H1 (cell line): Measurements from ENCODE around the gene NPHP4. TPM values are rescaled to one million over a fixed set of nuclear protein-coding genes. Genes with fewer than 3 reads are reported as not detected.

Experiments
- CTCF ChIA-PET: fragments of 300-600 bp; sonication (Branson Sonifier 250); formaldehyde crosslinking; loops from one replicate; lab custom pipeline; 2021; ENCODE audit not compliant: partially characterized antibody; lab: Charles Lee
- POLR2A ChIA-PET: fragments of 300-600 bp; sonication (Branson Sonifier 250); formaldehyde crosslinking; loops from one replicate; lab custom pipeline; 2021; ENCODE audit warnings: inconsistent platforms; ENCODE audit not compliant: partially characterized antibody; lab: Charles Lee
- DNase-seq, 2 experiments: peaks; one replicate each; pipeline versions ENCODE4 v3.0.0 to v3.0.0-alpha.2; 2010 to 2022; ENCODE audit warnings: low spot score in 2 of 2, low read depth in 1 of 2, mixed read lengths in 1 of 2
- FAIRE-seq: peaks from 2 replicates; lab custom pipeline; 2011; peaks lifted over from hg19 to GRCh38; lab: Jason Lieb, UNC
- H2AFZ ChIP-seq: 2 replicates; pipeline ENCODE4 v1.8.1; 2012; ENCODE audit warnings: low read length, inconsistent platforms
- H2AK5ac ChIP-seq: 2 replicates; pipeline ENCODE4 v1.6.1; 2013; ENCODE audit warnings: low read depth, low read length
- H2BK120ac ChIP-seq: replicated peaks from 2 replicates; pipeline ENCODE3; 2013; ENCODE audit warnings: low read depth, low read length, inconsistent platforms
- H2BK12ac ChIP-seq: 2 replicates; pipeline ENCODE4 v1.6.1; 2013; ENCODE audit warnings: low read depth, low read length
- H2BK15ac ChIP-seq: 2 replicates; pipeline ENCODE4 v1.6.1; 2013; ENCODE audit warnings: low read length
- H2BK20ac ChIP-seq: 2 replicates; pipeline ENCODE4 v1.6.1; 2013; ENCODE audit warnings: low read length
- H2BK5ac ChIP-seq: 2 replicates; pipeline ENCODE4 v1.6.1; 2013; ENCODE audit warnings: low read depth, low read length
- H3K14ac ChIP-seq: 2 replicates; pipeline ENCODE4 v1.6.1; 2013; ENCODE audit warnings: inconsistent platforms; ENCODE audit not compliant: insufficient read length
- H3K18ac ChIP-seq: 2 replicates; pipeline ENCODE4 v1.6.1; 2013; ENCODE audit warnings: low read length; ENCODE audit errors: extremely low read depth
- H3K23ac ChIP-seq: 2 replicates; pipeline ENCODE4 v1.6.1; 2013; ENCODE audit warnings: inconsistent platforms; ENCODE audit not compliant: insufficient read length
- H3K23me2 ChIP-seq: 2 replicates; pipeline ENCODE4 v1.6.1; 2013; ENCODE audit warnings: low read depth, low read length
- H3K27ac ChIP-seq: 2 replicates; pipeline ENCODE4 v1.6.1; 2011; ENCODE audit warnings: low read depth, low read length, inconsistent platforms
- H3K27me3 ChIP-seq, 4 experiments: replicated peaks in 1 of 4; 1 replicate in 1 of 4; 2 replicates in 3 of 4; pipeline versions ENCODE4 v1.6.1 to v1.8.1; 2011 to 2013; ENCODE audit warnings: low read length in 3 of 4, mild to moderate bottlenecking in 3 of 4, inconsistent platforms in 2 of 4, mixed read lengths in 2 of 4, moderate library complexity in 1 of 4; ENCODE audit not compliant: control insufficient read depth in 3 of 4, insufficient read depth in 3 of 4; ENCODE audit errors: extremely low read depth in 1 of 4
- H3K36me3 ChIP-seq, 4 experiments: 2 replicates each; pipeline versions ENCODE4 v1.6.1 to v1.8.1; 2011 to 2013; ENCODE audit warnings: mild to moderate bottlenecking in 4 of 4, low read length in 3 of 4, moderate library complexity in 2 of 4, control low read depth in 1 of 4, inconsistent platforms in 1 of 4; ENCODE audit not compliant: insufficient read depth in 4 of 4, control insufficient read depth in 2 of 4
- H3K4ac ChIP-seq: replicated peaks from 2 replicates; pipeline ENCODE3; 2013; ENCODE audit warnings: low read length, low read depth, mixed read lengths, inconsistent platforms; ENCODE audit not compliant: insufficient read length
- H3K4me1 ChIP-seq, 4 experiments: replicated peaks in 1 of 4; 1 replicate in 1 of 4; 2 replicates in 3 of 4; pipeline versions ENCODE4 v1.6.1 to v1.8.1; 2011 to 2013; ENCODE audit warnings: low read length in 3 of 4, inconsistent platforms in 2 of 4, mixed read lengths in 1 of 4; ENCODE audit not compliant: insufficient read depth in 4 of 4, control insufficient read depth in 3 of 4
- H3K4me2 ChIP-seq, 2 experiments: 2 replicates each; pipeline versions ENCODE4 v1.6.1 to v1.8.1; 2011 to 2013; ENCODE audit warnings: low read depth in 2 of 2, low read length in 2 of 2, control low read depth in 1 of 2, inconsistent platforms in 1 of 2, mild to moderate bottlenecking in 1 of 2; ENCODE audit not compliant: insufficient read depth in 1 of 2
- H3K4me3 ChIP-seq, 4 experiments: fragments of 200-600, 300-600 bp in 1 of 4; sonication (generic), shearing (Covaris generic), sonication (Bioruptor Twin) in 1 of 4; 2 replicates each; pipeline versions ENCODE4 v1.5.1 to v1.8.1; 2011 to 2016; ENCODE audit warnings: low read length in 4 of 4, low read depth in 3 of 4, control low read depth in 2 of 4, inconsistent platforms in 2 of 4, mild to moderate bottlenecking in 2 of 4, mixed read lengths in 1 of 4, moderate library complexity in 1 of 4; ENCODE audit not compliant: insufficient read depth in 2 of 4; ENCODE audit errors: extremely low read depth in 1 of 4
- H3K56ac ChIP-seq: replicated peaks from 2 replicates; pipeline ENCODE3; 2013; ENCODE audit warnings: low read depth, mild to moderate bottlenecking, mixed read lengths, low read length, inconsistent platforms; ENCODE audit not compliant: insufficient read length
- H3K79me1 ChIP-seq: 2 replicates; pipeline ENCODE4 v1.6.1; 2013; ENCODE audit warnings: low read depth, low read length, control low read depth
- H3K79me2 ChIP-seq, 2 experiments: 2 replicates each; pipeline versions ENCODE4 v1.6.1 to v1.8.1; 2012 to 2013; ENCODE audit warnings: low read length in 2 of 2, mild to moderate bottlenecking in 2 of 2, inconsistent platforms in 1 of 2; ENCODE audit not compliant: insufficient read depth in 2 of 2, control insufficient read depth in 1 of 2
- H3K9ac ChIP-seq, 4 experiments: replicated peaks in 1 of 4; 1 replicate in 1 of 4; 2 replicates in 3 of 4; pipeline versions ENCODE4 v1.6.1 to v1.8.1; 2011 to 2013; ENCODE audit warnings: low read depth in 3 of 4, low read length in 3 of 4, control low read depth in 2 of 4, mild to moderate bottlenecking in 2 of 4, moderate library complexity in 2 of 4, inconsistent platforms in 1 of 4; ENCODE audit errors: extremely low read depth in 1 of 4
- H3K9me3 ChIP-seq, 2 experiments: 2 replicates each; pipeline versions ENCODE4 v1.6.1 to v1.8.1; 2012 to 2013; ENCODE audit warnings: mild to moderate bottlenecking in 2 of 2, moderate library complexity in 2 of 2, control low read depth in 1 of 2, inconsistent platforms in 1 of 2, low read depth in 1 of 2, low read length in 1 of 2, mixed read lengths in 1 of 2; ENCODE audit not compliant: insufficient read depth in 2 of 2
- H4K20me1 ChIP-seq, 2 experiments: replicated peaks in 1 of 2; 2 replicates each; pipeline versions ENCODE3 to v1.8.1; 2011 to 2013; ENCODE audit warnings: inconsistent platforms in 2 of 2, low read length in 2 of 2, mild to moderate bottlenecking in 1 of 2; ENCODE audit not compliant: insufficient read depth in 2 of 2, control insufficient read depth in 1 of 2
- H4K5ac ChIP-seq: 2 replicates; pipeline ENCODE4 v1.6.1; 2013; ENCODE audit warnings: low read length, low read depth, mixed read lengths, inconsistent platforms; ENCODE audit not compliant: insufficient read length
- H4K8ac ChIP-seq: 2 replicates; pipeline ENCODE4 v1.8.0; 2013; ENCODE audit warnings: mild to moderate bottlenecking, moderate library complexity, low read length, inconsistent platforms; ENCODE audit not compliant: insufficient read depth; ENCODE audit errors: extremely low read depth
- H4K91ac ChIP-seq: replicated peaks from 2 replicates; pipeline ENCODE3; 2013; ENCODE audit warnings: low read length, mixed read lengths, inconsistent platforms; ENCODE audit not compliant: insufficient read length
- ASH2L ChIP-seq: fragments of 200-600, 300-600 bp; sonication (generic); IDR thresholded peaks from one replicate; pipeline ENCODE4 v1.7.1; 2017; ENCODE audit warnings: low read length
- BRCA1 ChIP-seq: IDR thresholded peaks from 2 replicates; pipeline ENCODE4 v1.6.1; 2012; ENCODE audit warnings: low read depth, low read length, improper control_type of control experiment
- CREB1 ChIP-seq: IDR thresholded peaks from 2 replicates; pipeline ENCODE4 v1.6.1; 2012; ENCODE audit warnings: inconsistent platforms
- POLR2A ChIP-seq, 2 experiments: IDR thresholded peaks; 1 replicate in 1 of 2; 2 replicates in 1 of 2; pipeline ENCODE4 v1.6.1; 2011; ENCODE audit warnings: low read depth in 2 of 2, low read length in 2 of 2, mild to moderate bottlenecking in 2 of 2; ENCODE audit errors: control extremely low read depth in 1 of 2
- POLR2AphosphoS5 ChIP-seq: IDR thresholded peaks from 2 replicates; pipeline ENCODE4 v1.6.1; 2011; ENCODE audit warnings: low read depth, low read length
- RAD21 ChIP-seq, 2 experiments: IDR thresholded peaks in 1 of 2; conservative IDR thresholded peaks in 1 of 2; 2 replicates each; pipeline ENCODE4 v1.6.1; 2011; ENCODE audit warnings: low read depth in 2 of 2, low read length in 2 of 2, improper control_type of control experiment in 1 of 2, inconsistent platforms in 1 of 2, mild to moderate bottlenecking in 1 of 2, moderate library complexity in 1 of 2
- RBBP5 ChIP-seq: IDR thresholded peaks from 2 replicates; pipeline ENCODE4 v1.7.1; 2012; ENCODE audit warnings: low read depth, mild to moderate bottlenecking, inconsistent platforms, low read length, moderate library complexity, borderline replicate concordance
- SP2 ChIP-seq: IDR thresholded peaks from 2 replicates; pipeline ENCODE4 v1.6.1; 2012; ENCODE audit warnings: mild to moderate bottlenecking, low read length, inconsistent platforms
- SP4 ChIP-seq: IDR thresholded peaks from 2 replicates; pipeline ENCODE4 v1.6.1; 2012; ENCODE audit warnings: low read length, inconsistent platforms
- TEAD4 ChIP-seq: IDR thresholded peaks from 2 replicates; pipeline ENCODE4 v1.6.1; 2012; ENCODE audit warnings: low read depth, low read length, inconsistent platforms, mixed read lengths
- WGBS, 2 experiments: shearing (Covaris generic) in 1 of 2; methylation state at CpG; one replicate each; pipeline versions ENCODE4 v1.1.6 to v1.1.7; 2013 to 2015; ENCODE audit warnings: low lambda C conversion rate in 2 of 2, mixed read lengths in 2 of 2, inconsistent platforms in 1 of 2, low coverage in 1 of 2, missing lambda C conversion rate in 1 of 2; ENCODE audit not compliant: insufficient replicate concordance in 2 of 2, insufficient coverage in 1 of 2, insufficient read length in 1 of 2; ENCODE audit errors: extremely low coverage in 1 of 2, missing lambda C conversion rate in 1 of 2; 5-methylcytosine and 5-hydroxymethylcytosine counted together
- polyA plus RNA-seq, 7 experiments: library from polyadenylated mRNA; depleted of rRNA in 3 of 7; stranded (reverse) in 5 of 7; unstranded in 2 of 7; fragments of >200 nt in 5 of 7; fragments of 200-250 nt in 2 of 7; gene quantifications; 1 replicate in 5 of 7; 2 replicates in 1 of 7; 4 replicates in 1 of 7; pipeline versions ENCODE4 v1.2.1 to v1.2.3, GENCODE V29; 2011 to 2013; ENCODE audit warnings: missing spikeins in 2 of 7, mixed read lengths in 2 of 7
- total RNA-seq: library from RNA; stranded (reverse); fragmentation: NEBNext Ultra II Directional; extraction: Animal tissue kit (Norgen Biotek cat#: 25700); gene quantifications from 2 replicates; pipeline ENCODE4 v1.2.1, GENCODE V29; 2021

The NPHP4 gene
- total and polyA plus RNA-seq, 2 of the 8 experiments (the other 6 are each of a cell fraction or from before 2014, with no cell fraction given), result 5.8 to 14.0 TPM

DNA sequence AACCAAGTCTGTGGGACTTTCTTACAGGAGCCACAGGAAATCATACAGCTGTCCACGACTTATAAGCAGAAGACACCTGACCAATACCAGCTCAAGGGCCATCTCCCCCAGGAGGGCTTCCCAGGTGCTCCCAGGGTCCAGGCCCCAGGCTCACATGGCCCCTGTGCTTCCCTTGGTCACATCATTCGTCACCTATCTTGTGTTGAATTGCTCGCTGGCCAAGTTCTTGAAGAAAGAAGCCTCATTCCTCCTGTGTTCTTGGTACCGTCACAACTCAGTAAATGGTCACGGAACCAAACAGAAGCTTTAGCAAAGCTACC lies 3.0 kb downstream of the NPHP4 start:
- Histone ChIP-seq H2BK20ac (no peak overlapping the region), H3K14ac (no peak overlapping the region), H2AK5ac (no peak overlapping the region), H3K4ac (no peak overlapping the region), H3K4me3 (no peak overlapping the region), H4K5ac (no peak overlapping the region), H3K23me2 (peaks cover 15% of the 10 kb centered on the region), H4K8ac (no peak overlapping the region), H3K56ac (no peak overlapping the region), H3K79me1 (peaks cover 6% of the 10 kb centered on the region; the same call in 1 of the 2 replicates), H2AFZ (no peak overlapping the region), H3K18ac (no peak overlapping the region), H3K79me2 (peaks cover 0 to 7% of the 10 kb centered on the region in 2 experiments; a peak in 2 of 4 replicates), H2BK120ac (no peak overlapping the region), H2BK5ac (no peak overlapping the region), H4K20me1 (peaks cover 4 to 14% of the 10 kb centered on the region in 2 experiments), H3K9ac (no peak overlapping the region), H3K4me1 (peaks cover 5 to 16% (median 9%) of the 10 kb centered on the region in 4 experiments), H3K23ac (no peak overlapping the region), H3K4me2 (no peak overlapping the region), H2BK15ac (no peak overlapping the region), H3K27ac (no peak overlapping the region), H3K36me3 (no peaks in the 10 kb centered on the region), H2BK12ac (no peak overlapping the region), H4K91ac (no peak overlapping the region), H3K27me3 (peaks cover 0 to 14% (median 9%) of the 10 kb centered on the region in 4 experiments; a peak in 5 of 7 replicates), H3K9me3 (no peaks in the 10 kb centered on the region)
- DNase-seq (no peak), FAIRE-seq (no peak)
- TF ChIP-seq RBBP5, result no peak
- TF ChIP-seq BRCA1, result no peak
- TF ChIP-seq ASH2L, result no peak
- no peak for TF ChIP-seq RAD21 (IDR thresholded peaks at IDR 0.05 in 1 of 2, conservative IDR thresholded peaks at IDR 0.05 in 1 of 2; ENCODE audit: low read depth in 2 of 2, low read length in 2 of 2)
- TF ChIP-seq SP4, result no peak
- no peak for TF ChIP-seq CREB1
- no peak for TF ChIP-seq POLR2A (IDR thresholded peaks at IDR 0.05; ENCODE audit: control extremely low read depth in 1 of 2, low read depth in 2 of 2, low read length in 2 of 2)
- no peak for TF ChIP-seq TEAD4
- no peak for TF ChIP-seq POLR2AphosphoS5
- no peak for TF ChIP-seq SP2
- POLR2A ChIA-PET, result no interaction called here
- WGBS, 2 experiments, result 92% methylated on average over 5 of the region's 5 CpGs; no CpG with 5 or more reads in 1 of the 2 experiments
- CTCF ChIA-PET, result interaction anchor here (3.1 kb wide), 1 partner anchor 9 kb away, joined by 13 read pairs; no protein-coding TSS in a partner anchor
